A673 (cell line): ENCODE measurements around the gene ITGBL1. TPM values are rescaled to one million over a fixed set of nuclear protein-coding genes. Genes with fewer than 3 reads are reported as not detected.

Experiments used
- BruUV-seq: library from RNA; stranded (reverse); fragments of 400-500 nt; replicated peaks from 2 replicates; lab custom pipeline; 2021; lab: Mats Ljungman, UMichigan
- CTCF ChIA-PET: fragments of 300-600 bp; sonication (Branson Sonifier 250); formaldehyde crosslinking; loops from one replicate; lab custom pipeline; 2022; ENCODE audit warnings: antibody characterized with exemption; lab: Charles Lee
- POLR2A ChIA-PET: fragments of 300-600 bp; sonication (Branson Sonifier 250); formaldehyde crosslinking; loops from one replicate; lab custom pipeline; 2022; ENCODE audit warnings: antibody characterized with exemption; ENCODE audit not compliant: low non-redundant PET; lab: Charles Lee
- DNase-seq: peaks from one replicate; pipeline ENCODE4 v3.0.0-alpha.2; 2015; ENCODE audit warnings: low spot score
- H3K27ac ChIP-seq: fragments of 200-600 bp; sonication (generic); 2 replicates; pipeline ENCODE4 v1.5.1; 2016; ENCODE audit warnings: mixed run types, low read depth, mild to moderate bottlenecking, mixed read lengths, antibody characterized with exemption, low read length; ENCODE audit not compliant: poor library complexity, severe bottlenecking
- H3K27me3 ChIP-seq: fragments of 200-600 bp; sonication (generic); replicated peaks from 2 replicates; pipeline ENCODE4 v1.6.1; 2017; ENCODE audit warnings: mixed run types, low read depth, mild to moderate bottlenecking, mixed read lengths, antibody characterized with exemption, low read length; ENCODE audit not compliant: insufficient read depth, poor library complexity
- H3K36me3 ChIP-seq: fragments of 200-600 bp; sonication (generic); 2 replicates; pipeline ENCODE4 v1.6.1; 2016; ENCODE audit warnings: mixed run types, mild to moderate bottlenecking, mixed read lengths, antibody characterized with exemption, low read length; ENCODE audit not compliant: insufficient read depth, poor library complexity, severe bottlenecking
- H3K4me1 ChIP-seq: fragments of 200-600 bp; sonication (generic); 2 replicates; pipeline ENCODE4 v1.6.1; 2017; ENCODE audit warnings: mixed run types, mild to moderate bottlenecking, mixed read lengths, antibody characterized with exemption, low read length; ENCODE audit not compliant: insufficient read depth, poor library complexity, severe bottlenecking
- H3K4me3 ChIP-seq: fragments of 200-600 bp; sonication (generic); 2 replicates; pipeline ENCODE4 v1.5.1; 2016; ENCODE audit warnings: low read depth, mixed run types, mild to moderate bottlenecking, mixed read lengths, low read length; ENCODE audit not compliant: poor library complexity, severe bottlenecking
- H3K9me3 ChIP-seq: fragments of 200-600 bp; sonication (generic); 2 replicates; pipeline ENCODE4 v1.6.1; 2016; ENCODE audit warnings: mixed run types, low read depth, mild to moderate bottlenecking, mixed read lengths, antibody characterized with exemption, low read length; ENCODE audit not compliant: poor library complexity, severe bottlenecking
- EZH2 ChIP-seq: fragments of 200-600 bp; sonication (generic); IDR thresholded peaks from 2 replicates; pipeline ENCODE4 v1.6.1; 2017; ENCODE audit warnings: borderline replicate concordance, low read depth, mild to moderate bottlenecking, mixed read lengths, antibody characterized with exemption, low read length; ENCODE audit not compliant: poor library complexity, severe bottlenecking
- intact Hi-C: fragments of 100-400 bp; cut with micrococcal nuclease; formaldehyde crosslinking; loops from one replicate; pipeline ENCODE4 v1.10.0; 2022; ENCODE audit not compliant: unreplicated experiment
- total RNA-seq: library from RNA; stranded (reverse); gene quantifications from 2 replicates; pipeline ENCODE4 v1.2.3, GENCODE V29; 2021
- TF ChIP-seq, protein P1 (sequence below): fragments of 300-800, 200-600 bp; sonication (generic); conservative IDR thresholded peaks from 2 replicates; pipeline ENCODE4 v1.5.1; 2017; ENCODE audit warnings: low read depth, mild to moderate bottlenecking, antibody characterized with exemption, low read length, moderate library complexity, mixed read lengths

The ITGBL1 gene
- total RNA-seq, 1 experiment from 2014 or later, result 0.64 TPM

DNA sequence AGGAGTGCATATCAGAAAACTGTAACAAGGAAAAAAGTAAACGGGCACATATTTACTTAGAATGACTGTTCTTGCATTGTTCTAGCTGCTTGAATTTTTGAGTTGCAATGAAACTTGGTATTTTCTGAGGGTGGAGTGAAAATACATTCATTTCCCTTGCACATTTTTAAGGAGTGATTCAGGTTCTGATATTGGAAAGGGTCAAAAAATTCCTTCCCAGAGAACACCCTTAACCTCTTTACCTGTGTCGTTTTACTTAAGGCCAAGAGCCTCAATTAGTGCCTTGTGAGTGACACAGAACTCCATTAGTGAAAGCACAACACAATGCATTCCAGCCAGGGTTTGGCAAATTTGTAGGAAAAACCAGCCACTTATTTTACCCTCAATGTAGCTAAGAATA, 2.3 kb downstream of the ITGBL1 start:
- POLR2A ChIA-PET, result no interaction called here
- Histone ChIP-seq H3K9me3 (no peaks in the 10 kb centered on the region), H3K4me1 (peaks cover 8% of the 10 kb centered on the region), H3K27me3 (no peaks in the 10 kb centered on the region), H3K36me3 (no peaks in the 10 kb centered on the region), H3K4me3 (no peak overlapping the region), H3K27ac (no peak overlapping the region)
- no TSS peak for BruUV-seq
- no peak for DNase-seq
- no peak for TF ChIP-seq EZH2
- TF ChIP-seq, protein P1, sequence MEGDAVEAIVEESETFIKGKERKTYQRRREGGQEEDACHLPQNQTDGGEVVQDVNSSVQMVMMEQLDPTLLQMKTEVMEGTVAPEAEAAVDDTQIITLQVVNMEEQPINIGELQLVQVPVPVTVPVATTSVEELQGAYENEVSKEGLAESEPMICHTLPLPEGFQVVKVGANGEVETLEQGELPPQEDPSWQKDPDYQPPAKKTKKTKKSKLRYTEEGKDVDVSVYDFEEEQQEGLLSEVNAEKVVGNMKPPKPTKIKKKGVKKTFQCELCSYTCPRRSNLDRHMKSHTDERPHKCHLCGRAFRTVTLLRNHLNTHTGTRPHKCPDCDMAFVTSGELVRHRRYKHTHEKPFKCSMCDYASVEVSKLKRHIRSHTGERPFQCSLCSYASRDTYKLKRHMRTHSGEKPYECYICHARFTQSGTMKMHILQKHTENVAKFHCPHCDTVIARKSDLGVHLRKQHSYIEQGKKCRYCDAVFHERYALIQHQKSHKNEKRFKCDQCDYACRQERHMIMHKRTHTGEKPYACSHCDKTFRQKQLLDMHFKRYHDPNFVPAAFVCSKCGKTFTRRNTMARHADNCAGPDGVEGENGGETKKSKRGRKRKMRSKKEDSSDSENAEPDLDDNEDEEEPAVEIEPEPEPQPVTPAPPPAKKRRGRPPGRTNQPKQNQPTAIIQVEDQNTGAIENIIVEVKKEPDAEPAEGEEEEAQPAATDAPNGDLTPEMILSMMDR, result no peak
- intact Hi-C loops, result no loop called here
- CTCF ChIA-PET, result no interaction called here

- intact Hi-C loops, result no loop called here
- DNase-seq, result no peak
- H3K4me3 ChIP-seq, result no peak overlapping the region
Measured at GRCh38 chr13:101455863-101456262, 3.4 kb downstream of the ITGBL1 start.

GRCh38 chr13:101457176-101457575, 4.7 kb downstream of the ITGBL1 start:
- H3K27me3 ChIP-seq, result no peaks in the 10 kb centered on the region
- no peaks in the 10 kb centered on the region for H3K9me3 ChIP-seq
- no peak for TF ChIP-seq EZH2
- TF ChIP-seq, protein P1, result no peak
- no peak for DNase-seq
- BruUV-seq, result no TSS peak
- POLR2A ChIA-PET, result no interaction called here
- CTCF ChIA-PET, result no interaction called here
- no peak overlapping the region for H3K27ac ChIP-seq
- intact Hi-C loops, result no loop called here
- peaks cover 8% of the 10 kb centered on the region for H3K4me1 ChIP-seq
- no peak overlapping the region for H3K4me3 ChIP-seq
- no peaks in the 10 kb centered on the region for H3K36me3 ChIP-seq

More at GRCh38 chr13:101455863-101456262, 3.4 kb downstream of the ITGBL1 start:
- H3K27me3 ChIP-seq, result no peaks in the 10 kb centered on the region
- no peak overlapping the region for H3K27ac ChIP-seq
- ChIA-PET POLR2A (no interaction called here), CTCF (no interaction called here)
- BruUV-seq, result no TSS peak
- no peaks in the 10 kb centered on the region for H3K9me3 ChIP-seq
- H3K36me3 ChIP-seq, result no peaks in the 10 kb centered on the region
- no peak for TF ChIP-seq EZH2
- TF ChIP-seq, protein P1, result no peak
- peaks cover 8% of the 10 kb centered on the region for H3K4me1 ChIP-seq
